ENCODE data around the gene ZZZ3. TPM values are rescaled to one million over a fixed set of nuclear protein-coding genes. Genes with fewer than 3 reads are reported as not detected.

ZZZ3 gene
- total RNA-seq, 1 donor from 2014 or later: 55.6 TPM

Other genes with a start within 250 kb of the ZZZ3 start
- gene USP33, start 77.2 kb upstream of the ZZZ3 start, total RNA-seq: 28.6 TPM
- 13.1 TPM for gene MIGA1, start 97.0 kb upstream of the ZZZ3 start, total RNA-seq
- 38.2 TPM for gene NEXN, start 206.0 kb upstream of the ZZZ3 start, total RNA-seq